Gastroesophageal sphincter (tissue), 3 donors: ENCODE measurements around the gene PGM2.

Experiments used
- POLR2A ChIP-seq, 2 donors: fragments of 450-650 bp; IDR thresholded peaks; one replicate each; pipeline ENCODE4 v1.6.1; 2017; ENCODE audit warnings: antibody characterized with exemption in 2 of 2, mild to moderate bottlenecking in 2 of 2, moderate library complexity in 1 of 2
- POLR2AphosphoS5 ChIP-seq: sonication (generic); formaldehyde crosslinking; IDR thresholded peaks from one replicate; pipeline ENCODE4 v1.6.1; 2017; ENCODE audit warnings: antibody characterized with exemption
- TF ChIP-seq, protein P1 (sequence below), 4 experiments: fragments of 200-600 bp in 2 of 4; fragments of 450-650 bp in 2 of 4; sonication (generic) in 1 of 4; IDR thresholded peaks; one replicate each; pipeline ENCODE4 v1.5.1; 2017 to 2019; ENCODE audit warnings: antibody characterized with exemption in 4 of 4, mild to moderate bottlenecking in 2 of 4, moderate library complexity in 2 of 4

DNA sequence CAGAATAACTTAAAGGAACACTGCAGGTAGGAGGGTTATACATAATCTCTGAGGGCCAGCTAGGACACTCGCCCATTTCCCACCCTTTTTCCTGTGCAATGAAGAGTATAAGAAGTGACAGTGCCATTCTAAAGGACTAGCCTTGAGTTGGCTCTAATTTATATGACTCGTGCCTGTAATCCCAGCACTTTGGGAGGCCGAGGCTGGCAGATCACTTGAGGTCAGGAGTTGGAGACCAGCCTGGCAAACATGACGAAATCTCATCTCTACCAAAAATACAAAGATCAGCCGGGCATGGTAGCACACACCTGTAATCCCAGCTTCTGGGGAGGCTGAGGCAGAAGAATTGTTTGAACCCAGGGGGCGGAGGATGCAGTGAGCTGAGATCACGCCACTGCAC lies 68.8 kb downstream of the PGM2 start:
- TF ChIP-seq, protein P1, sequence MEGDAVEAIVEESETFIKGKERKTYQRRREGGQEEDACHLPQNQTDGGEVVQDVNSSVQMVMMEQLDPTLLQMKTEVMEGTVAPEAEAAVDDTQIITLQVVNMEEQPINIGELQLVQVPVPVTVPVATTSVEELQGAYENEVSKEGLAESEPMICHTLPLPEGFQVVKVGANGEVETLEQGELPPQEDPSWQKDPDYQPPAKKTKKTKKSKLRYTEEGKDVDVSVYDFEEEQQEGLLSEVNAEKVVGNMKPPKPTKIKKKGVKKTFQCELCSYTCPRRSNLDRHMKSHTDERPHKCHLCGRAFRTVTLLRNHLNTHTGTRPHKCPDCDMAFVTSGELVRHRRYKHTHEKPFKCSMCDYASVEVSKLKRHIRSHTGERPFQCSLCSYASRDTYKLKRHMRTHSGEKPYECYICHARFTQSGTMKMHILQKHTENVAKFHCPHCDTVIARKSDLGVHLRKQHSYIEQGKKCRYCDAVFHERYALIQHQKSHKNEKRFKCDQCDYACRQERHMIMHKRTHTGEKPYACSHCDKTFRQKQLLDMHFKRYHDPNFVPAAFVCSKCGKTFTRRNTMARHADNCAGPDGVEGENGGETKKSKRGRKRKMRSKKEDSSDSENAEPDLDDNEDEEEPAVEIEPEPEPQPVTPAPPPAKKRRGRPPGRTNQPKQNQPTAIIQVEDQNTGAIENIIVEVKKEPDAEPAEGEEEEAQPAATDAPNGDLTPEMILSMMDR (IDR thresholded peaks at IDR 0.05): no peak
- TF ChIP-seq POLR2AphosphoS5 (no peak), POLR2A (IDR thresholded peaks at IDR 0.05) (no peak)
